Measurements from ENCODE around the gene KCNIP1.

KCNIP1 gene

GRCh38 chr5:170715141-170715540 lies 211.3 kb downstream of the KCNIP1 start:
- Mint-ChIP-seq H3K27ac (no peak overlapping the region), H3K36me3 (no peaks in the 10 kb centered on the region), H3K4me1 (no peaks in the 10 kb centered on the region), H3K4me3 (no peak overlapping the region), H3K9me3 (no peaks in the 10 kb centered on the region), H3K27me3 (peaks cover 12 to 19% of the 10 kb centered on the region in 2 donors)
- ATAC-seq (replicated peaks) (no peak), DNase-seq (no peak)

GRCh38 chr5:170716396-170716795 lies 212.6 kb downstream of the KCNIP1 start:
- H3K27me3 Mint-ChIP-seq: peaks cover 8 to 11% of the 10 kb centered on the region in 2 donors
- no peak overlapping the region for H3K27ac Mint-ChIP-seq
- H3K36me3 Mint-ChIP-seq: no peaks in the 10 kb centered on the region
- H3K4me3 Mint-ChIP-seq: no peak overlapping the region
- H3K4me1 Mint-ChIP-seq: no peaks in the 10 kb centered on the region
- no peaks in the 10 kb centered on the region for H3K9me3 Mint-ChIP-seq
- DNase-seq: no peak
- ATAC-seq (replicated peaks): no peak

DNA sequence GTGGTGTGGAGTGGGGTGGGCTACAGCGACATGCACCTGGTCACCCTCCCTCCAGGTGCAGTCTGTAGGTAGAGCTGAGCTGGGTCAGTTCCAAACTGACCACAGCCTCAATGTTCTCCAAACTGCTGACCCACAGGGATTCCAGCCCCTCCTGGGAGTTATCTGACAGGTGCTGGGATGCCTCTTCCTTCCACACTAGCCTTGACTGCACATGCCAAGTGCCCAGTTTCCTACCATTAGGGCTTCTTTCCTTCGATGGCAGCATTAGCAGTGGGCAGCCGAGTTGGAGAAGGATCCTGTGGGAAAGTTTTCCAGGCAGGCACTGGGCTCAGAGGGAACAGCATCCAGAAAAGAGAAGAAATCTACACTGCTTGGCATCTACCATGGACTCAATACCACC lies 215.7 kb downstream of the KCNIP1 start:
- Mint-ChIP-seq H3K4me1 (no peaks in the 10 kb centered on the region), H3K9me3 (no peaks in the 10 kb centered on the region), H3K4me3 (no peak overlapping the region), H3K27me3 (peaks cover 8 to 20% of the 10 kb centered on the region in 2 donors), H3K27ac (no peak overlapping the region), H3K36me3 (no peaks in the 10 kb centered on the region)
- DNase-seq (no peak), ATAC-seq (replicated peaks) (no peak)

DNA sequence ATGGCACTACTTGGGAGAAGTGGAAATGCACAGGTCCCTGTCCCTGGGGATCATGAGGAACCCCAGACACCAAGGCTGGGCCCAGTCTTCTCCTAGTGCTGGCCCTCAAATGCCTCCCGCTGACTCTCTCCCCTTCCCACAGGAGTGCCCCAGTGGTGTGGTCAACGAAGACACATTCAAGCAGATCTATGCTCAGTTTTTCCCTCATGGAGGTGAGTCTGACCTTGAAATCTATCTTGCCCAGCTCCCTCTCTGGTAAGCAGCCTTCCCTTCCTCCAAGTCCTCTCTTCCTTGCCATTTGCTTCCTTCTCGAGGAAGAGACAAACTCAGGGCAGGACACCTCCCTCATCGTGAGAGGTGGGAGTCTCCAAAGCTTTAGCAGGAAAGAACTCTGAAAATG lies 216.4 kb downstream of the KCNIP1 start:
- Mint-ChIP-seq H3K36me3 (no peaks in the 10 kb centered on the region), H3K9me3 (no peaks in the 10 kb centered on the region), H3K27ac (no peak overlapping the region), H3K4me1 (no peaks in the 10 kb centered on the region), H3K4me3 (no peak overlapping the region), H3K27me3 (peaks cover 8 to 20% of the 10 kb centered on the region in 2 donors)
- no peak for DNase-seq
- ATAC-seq (replicated peaks): no peak

DNA sequence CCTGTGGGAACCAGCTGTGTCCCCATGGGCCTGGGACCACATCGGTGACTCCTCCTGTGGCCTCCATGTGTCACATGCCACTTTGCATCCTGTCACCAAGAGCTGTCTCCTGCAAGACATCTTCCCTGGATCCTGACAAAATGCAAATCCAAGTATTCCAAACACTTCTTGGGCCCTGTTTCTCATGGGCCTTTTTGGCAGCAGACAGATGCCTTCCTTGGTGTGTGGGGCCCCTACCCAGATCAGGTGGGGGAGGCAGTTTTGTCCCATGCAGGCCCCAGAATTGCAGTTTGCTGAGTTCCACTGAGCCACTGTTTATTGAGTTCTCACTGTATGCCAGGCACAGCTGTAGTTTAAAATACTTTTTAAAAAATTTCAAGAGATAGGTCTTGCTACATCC lies 217.2 kb downstream of the KCNIP1 start:
- Mint-ChIP-seq H3K27ac (no peak overlapping the region), H3K4me3 (no peak overlapping the region), H3K27me3 (peaks cover 8 to 20% of the 10 kb centered on the region in 2 donors), H3K36me3 (no peaks in the 10 kb centered on the region), H3K9me3 (no peaks in the 10 kb centered on the region), H3K4me1 (no peaks in the 10 kb centered on the region)
- ATAC-seq (replicated peaks): no peak
- DNase-seq: no peak

- no peaks in the 10 kb centered on the region for H3K4me1 Mint-ChIP-seq
- peaks cover 11 to 20% of the 10 kb centered on the region in 2 donors for H3K27me3 Mint-ChIP-seq
- ATAC-seq (replicated peaks): no peak
- H3K36me3 Mint-ChIP-seq: no peaks in the 10 kb centered on the region
- H3K27ac Mint-ChIP-seq: no peak overlapping the region
- no peak for DNase-seq
- H3K4me3 Mint-ChIP-seq: no peak overlapping the region
- H3K9me3 Mint-ChIP-seq: no peaks in the 10 kb centered on the region
Measured at GRCh38 chr5:170721681-170722080, 217.9 kb downstream of the KCNIP1 start.

DNA sequence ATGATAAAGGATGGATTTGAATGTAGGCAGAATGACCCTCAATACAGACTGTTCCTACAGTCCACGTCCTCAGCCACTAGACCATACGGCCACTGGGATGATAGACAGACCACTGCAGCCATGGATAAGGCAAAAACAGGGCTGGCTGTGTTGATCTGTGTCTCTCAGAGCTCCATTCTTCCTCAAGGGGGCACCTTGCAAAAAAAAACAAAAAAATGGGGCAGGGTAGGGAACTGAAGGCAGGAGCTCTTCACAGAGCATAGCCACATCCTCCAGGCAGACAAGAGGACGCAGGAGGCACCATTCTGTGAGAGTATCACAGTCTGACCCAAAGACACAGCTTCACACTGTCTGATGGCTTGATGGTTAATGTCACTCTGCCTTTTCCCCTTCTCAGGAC lies 218.5 kb downstream of the KCNIP1 start:
- ATAC-seq (replicated peaks) (no peak), DNase-seq (no peak)
- Mint-ChIP-seq H3K9me3 (no peaks in the 10 kb centered on the region), H3K27me3 (peaks cover 17 to 24% of the 10 kb centered on the region in 2 donors), H3K36me3 (no peaks in the 10 kb centered on the region), H3K4me3 (no peak overlapping the region), H3K4me1 (no peaks in the 10 kb centered on the region), H3K27ac (no peak overlapping the region)

DNA sequence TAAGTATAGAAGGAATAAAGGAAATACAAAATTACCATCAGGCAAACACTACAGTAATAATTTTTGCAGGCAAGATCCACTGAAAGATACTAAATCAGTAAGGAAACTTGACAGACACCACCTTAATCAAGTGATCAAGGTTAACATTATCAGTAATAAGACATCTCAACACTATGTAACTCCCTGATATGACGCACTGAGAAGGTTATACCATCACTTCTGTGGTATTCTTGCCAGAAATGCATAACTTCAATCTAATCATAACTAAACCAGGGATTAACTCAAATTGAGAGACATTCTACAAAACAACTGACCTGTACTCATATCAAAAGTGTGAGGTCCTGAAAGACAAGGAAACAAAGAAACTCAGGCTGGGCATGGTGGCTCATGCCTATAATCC lies 227.2 kb downstream of the KCNIP1 start:
- Mint-ChIP-seq H3K4me3 (no peak overlapping the region), H3K27me3 (peaks cover 8 to 17% of the 10 kb centered on the region in 2 donors), H3K36me3 (no peaks in the 10 kb centered on the region), H3K9me3 (peaks cover 5 to 8% of the 10 kb centered on the region in 2 donors), H3K27ac (no peak overlapping the region), H3K4me1 (no peaks in the 10 kb centered on the region)
- ATAC-seq (replicated peaks) (no peak), DNase-seq (no peak)

GRCh38 chr5:170732685-170733084 lies 228.9 kb downstream of the KCNIP1 start:
- H3K4me1 Mint-ChIP-seq: no peaks in the 10 kb centered on the region
- DNase-seq (no peak), ATAC-seq (replicated peaks) (no peak)
- H3K9me3 Mint-ChIP-seq: peaks cover 5 to 10% of the 10 kb centered on the region in 2 donors
- no peaks in the 10 kb centered on the region for H3K36me3 Mint-ChIP-seq
- no peak overlapping the region for H3K4me3 Mint-ChIP-seq
- H3K27me3 Mint-ChIP-seq: peaks cover 3 to 5% of the 10 kb centered on the region in 2 donors
- H3K27ac Mint-ChIP-seq: no peak overlapping the region

DNA sequence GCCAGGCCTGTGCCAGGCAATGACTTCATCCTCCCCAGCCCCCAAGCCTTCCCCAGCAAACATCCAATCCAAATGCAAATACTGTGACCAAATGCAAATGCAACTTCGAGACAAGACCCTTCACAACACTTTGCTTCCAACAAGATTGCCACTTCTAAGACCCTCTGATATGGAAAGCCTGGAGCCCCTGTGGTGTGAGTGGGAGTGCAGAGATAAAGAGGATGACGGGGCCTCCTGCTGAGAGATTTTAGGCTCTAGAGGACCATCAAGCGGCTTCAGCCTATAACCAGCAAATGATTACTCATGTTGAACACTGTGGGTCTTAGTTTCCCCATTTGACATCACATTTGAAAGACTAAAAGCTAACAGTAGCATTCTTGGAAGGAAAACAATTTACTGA lies 233.1 kb downstream of the KCNIP1 start:
- ATAC-seq (replicated peaks) (no peak), DNase-seq (no peak)
- H3K36me3 Mint-ChIP-seq: no peaks in the 10 kb centered on the region
- no peaks in the 10 kb centered on the region for H3K4me1 Mint-ChIP-seq
- H3K9me3 Mint-ChIP-seq: peaks cover 5 to 10% of the 10 kb centered on the region in 2 donors
- H3K27me3 Mint-ChIP-seq: peaks cover 4 to 15% of the 10 kb centered on the region in 2 donors
- no peak overlapping the region for H3K4me3 Mint-ChIP-seq
- no peak overlapping the region for H3K27ac Mint-ChIP-seq

DNA sequence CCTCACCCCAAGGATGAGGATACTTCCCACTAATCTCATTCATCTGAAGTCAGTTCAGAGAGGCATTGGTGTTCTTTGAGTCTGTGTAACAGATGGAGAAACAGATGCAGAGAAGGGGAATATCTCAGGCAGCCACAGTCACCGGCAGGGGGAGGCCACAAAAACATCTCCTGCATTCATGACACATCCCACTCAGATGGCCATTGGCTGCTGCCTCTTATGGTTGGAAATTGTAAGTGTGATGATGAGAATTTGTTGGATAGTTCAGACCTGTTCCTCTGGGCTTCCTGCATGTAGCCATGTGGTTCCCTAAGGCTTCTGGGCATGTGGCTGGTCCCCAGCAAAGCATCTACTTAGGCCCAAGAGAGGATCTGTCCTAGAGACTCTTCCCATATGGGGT lies 233.8 kb downstream of the KCNIP1 start:
- peaks cover 5 to 10% of the 10 kb centered on the region in 2 donors for H3K9me3 Mint-ChIP-seq
- no peaks in the 10 kb centered on the region for H3K36me3 Mint-ChIP-seq
- no peak for ATAC-seq (replicated peaks)
- no peak for DNase-seq
- no peak overlapping the region for H3K4me3 Mint-ChIP-seq
- H3K4me1 Mint-ChIP-seq: no peaks in the 10 kb centered on the region
- peaks cover 7 to 22% of the 10 kb centered on the region in 2 donors for H3K27me3 Mint-ChIP-seq
- no peak overlapping the region for H3K27ac Mint-ChIP-seq

GRCh38 chr5:170738840-170739239 lies 235.0 kb downstream of the KCNIP1 start:
- Mint-ChIP-seq H3K36me3 (no peaks in the 10 kb centered on the region), H3K27ac (no peak overlapping the region), H3K4me3 (no peak overlapping the region), H3K9me3 (peaks cover 5 to 10% of the 10 kb centered on the region in 2 donors), H3K4me1 (peaks cover 0 to 1% of the 10 kb centered on the region in 2 donors), H3K27me3 (peaks cover 14 to 32% of the 10 kb centered on the region in 2 donors)
- no peak for ATAC-seq (replicated peaks)
- no peak for DNase-seq

- Mint-ChIP-seq H3K27me3 (peaks cover 20 to 38% of the 10 kb centered on the region in 2 donors), H3K27ac (no peak overlapping the region), H3K9me3 (peaks cover 5 to 10% of the 10 kb centered on the region in 2 donors), H3K4me1 (peaks cover 3 to 7% of the 10 kb centered on the region in 2 donors), H3K4me3 (no peak overlapping the region), H3K36me3 (no peaks in the 10 kb centered on the region)
- no peak for DNase-seq
- no peak for ATAC-seq (replicated peaks)
Measured at GRCh38 chr5:170739446-170739845, 235.6 kb downstream of the KCNIP1 start.

DNA sequence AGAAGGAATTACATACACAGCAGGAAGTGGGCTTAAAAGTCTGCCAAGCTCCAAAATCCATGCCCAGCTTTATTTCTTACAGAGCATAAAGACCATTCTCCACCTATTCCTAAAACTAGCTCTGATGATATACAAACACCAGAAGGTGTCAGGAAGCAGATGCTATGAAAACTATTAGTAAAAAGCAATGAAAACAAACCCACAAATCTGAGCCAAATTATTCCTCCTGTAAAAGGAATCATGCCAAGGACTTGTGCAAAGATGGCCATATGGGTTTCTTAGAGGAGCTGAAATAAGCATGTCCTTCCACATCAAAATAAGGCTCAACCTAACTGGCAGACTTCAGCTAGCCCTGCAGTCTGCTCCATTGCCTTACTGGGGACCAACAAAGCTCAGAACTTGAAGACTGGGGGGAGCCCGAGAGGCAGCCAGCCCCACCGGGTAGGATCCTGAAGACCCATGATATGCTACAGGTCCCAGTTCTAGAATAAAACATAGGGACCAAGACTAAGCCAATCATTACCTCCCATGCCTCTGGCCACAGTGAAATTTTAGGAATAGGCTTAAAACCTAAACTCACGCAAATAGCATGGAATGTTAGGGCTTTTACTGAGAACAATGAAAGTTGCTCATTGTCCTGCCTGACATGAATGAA lies 236.9 kb downstream of the KCNIP1 start:
- H3K27me3 Mint-ChIP-seq: peaks cover 21 to 44% of the 10 kb centered on the region in 2 donors
- H3K4me3 Mint-ChIP-seq: no peak overlapping the region
- H3K4me1 Mint-ChIP-seq: peaks cover 3 to 7% of the 10 kb centered on the region in 2 donors
- ATAC-seq (replicated peaks): no peak
- H3K27ac Mint-ChIP-seq: no peak overlapping the region
- no peaks in the 10 kb centered on the region for H3K36me3 Mint-ChIP-seq
- DNase-seq: no peak
- H3K9me3 Mint-ChIP-seq: peaks cover 3 to 5% of the 10 kb centered on the region in 2 donors

DNA sequence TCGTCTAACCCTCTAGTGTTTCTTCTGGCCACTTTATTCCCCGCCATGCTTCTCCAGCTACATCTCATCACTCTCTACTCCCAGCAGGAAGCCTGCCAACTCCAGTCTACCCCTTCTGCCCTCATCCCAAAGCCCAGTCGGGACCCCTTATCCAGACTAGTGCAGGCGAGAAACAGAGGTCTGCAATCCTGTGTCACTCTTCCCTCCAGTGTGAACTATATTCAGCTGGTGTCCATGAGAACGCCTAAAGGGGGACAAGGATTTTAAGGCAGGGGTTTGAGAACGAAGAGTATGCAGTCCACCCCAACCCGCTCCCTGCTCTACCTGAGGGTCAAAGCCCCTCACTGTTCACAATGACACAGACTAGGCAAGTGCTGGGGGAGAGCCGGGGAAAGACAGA lies 238.0 kb downstream of the KCNIP1 start:
- H3K27me3 Mint-ChIP-seq: peaks cover 25 to 55% of the 10 kb centered on the region in 2 donors
- H3K27ac Mint-ChIP-seq: no peak overlapping the region
- peaks cover 3 to 7% of the 10 kb centered on the region in 2 donors for H3K4me1 Mint-ChIP-seq
- H3K4me3 Mint-ChIP-seq: no peak overlapping the region
- H3K36me3 Mint-ChIP-seq: no peaks in the 10 kb centered on the region
- H3K9me3 Mint-ChIP-seq: peaks cover 0 to 2% of the 10 kb centered on the region in 2 donors
- ATAC-seq (replicated peaks): no peak
- DNase-seq: no peak

Data from stimulated activated naive B cell treated with anti-CD40 and anti-IgM and Interleukin-4, amounts not matched to agents 10 μg/mL and 1 μg/mL and 100 μg/mL, for 72 hours (primary cell).